Hypothalamus (tissue), 51 donors: ENCODE results near the gene NR2F6.

ENCODE experiments used
- DNase-seq, 51 donors: peaks; one replicate each; lab custom pipeline; 2025; lab: John Stamatoyannopoulos, UW

The NR2F6 gene

GRCh38 chr19:17185590-17185989, 60.1 kb downstream of the NR2F6 start:
- no peak for DNase-seq

DNA sequence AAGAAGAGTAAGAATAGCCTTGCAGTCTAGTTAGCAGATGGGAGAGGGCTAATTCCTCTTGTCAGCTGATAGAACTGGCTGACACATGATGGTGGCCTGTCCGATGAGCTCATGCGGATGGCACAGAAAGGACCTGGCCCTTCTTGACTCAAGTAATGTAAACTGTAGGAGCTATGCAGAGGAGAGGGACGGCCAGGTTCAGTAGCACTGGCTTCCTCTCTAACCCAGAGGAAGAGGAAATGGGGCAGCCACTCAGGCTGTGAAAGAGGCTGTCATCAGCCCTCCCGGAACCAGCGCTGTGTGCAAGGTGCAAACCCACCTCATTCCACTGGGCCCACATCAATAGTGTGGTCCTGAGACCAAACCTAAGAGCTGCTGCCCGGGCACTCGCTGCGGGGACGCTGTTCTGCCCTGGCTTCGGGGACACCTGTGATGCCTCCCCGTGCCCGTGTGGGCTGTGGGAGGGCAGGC, 61.3 kb downstream of the NR2F6 start:
- no peak for DNase-seq

DNA sequence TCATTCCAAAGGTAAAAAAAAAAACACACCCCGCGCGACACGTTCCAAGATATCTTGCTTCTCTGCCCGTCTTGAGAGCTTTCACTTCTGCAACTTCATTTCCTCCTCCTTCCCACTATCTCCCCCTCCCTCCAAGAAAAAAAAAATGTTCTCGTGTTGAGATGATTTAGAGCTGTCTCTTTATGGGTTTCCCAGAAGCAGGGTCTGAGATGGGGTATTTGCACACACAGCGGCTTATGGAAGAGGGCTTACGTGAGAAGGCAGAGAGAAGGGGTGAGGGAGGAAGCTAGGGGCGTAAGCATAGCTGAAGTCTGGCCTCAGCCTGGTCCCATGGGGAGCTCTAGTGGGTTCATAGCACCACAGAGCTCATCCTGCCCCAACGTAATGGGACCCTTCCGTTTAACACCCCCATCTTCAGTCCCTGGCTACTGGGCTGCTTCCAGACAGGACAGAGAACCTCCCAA, 61.8 kb downstream of the NR2F6 start:
- DNase-seq: no peak

GRCh38 chr19:17183271-17183761, 62.4 kb downstream of the NR2F6 start:
- DNase-seq: no peak
